Muscle of back (tissue), 13 donors: Measurements from ENCODE around the gene GPAT2. TPM values are rescaled to one million over a fixed set of nuclear protein-coding genes. Genes with fewer than 3 reads are reported as not detected.
"Not testable (repeated sequence)": the region's sequence is repeated elsewhere in the genome, so short reads cannot be mapped to it uniquely, and the experiment has no call there.

Experiments used
- DNase-seq, 3 donors: peaks; one replicate each; pipeline versions ENCODE4 v3.0.0 to v3.0.0-alpha.2; 2013
- long read RNA-seq, 9 donors: transcript quantifications; one replicate each; lab custom pipeline, GENCODE V29; 2026
- polyA plus RNA-seq, 10 donors: library from polyadenylated mRNA; unstranded; fragments of 120-200 nt; gene quantifications; one replicate each; pipeline ENCODE4 v1.2.1, GENCODE V29; 2013; ENCODE audit not compliant: insufficient read length in 10 of 10

Gene GPAT2, protein sequence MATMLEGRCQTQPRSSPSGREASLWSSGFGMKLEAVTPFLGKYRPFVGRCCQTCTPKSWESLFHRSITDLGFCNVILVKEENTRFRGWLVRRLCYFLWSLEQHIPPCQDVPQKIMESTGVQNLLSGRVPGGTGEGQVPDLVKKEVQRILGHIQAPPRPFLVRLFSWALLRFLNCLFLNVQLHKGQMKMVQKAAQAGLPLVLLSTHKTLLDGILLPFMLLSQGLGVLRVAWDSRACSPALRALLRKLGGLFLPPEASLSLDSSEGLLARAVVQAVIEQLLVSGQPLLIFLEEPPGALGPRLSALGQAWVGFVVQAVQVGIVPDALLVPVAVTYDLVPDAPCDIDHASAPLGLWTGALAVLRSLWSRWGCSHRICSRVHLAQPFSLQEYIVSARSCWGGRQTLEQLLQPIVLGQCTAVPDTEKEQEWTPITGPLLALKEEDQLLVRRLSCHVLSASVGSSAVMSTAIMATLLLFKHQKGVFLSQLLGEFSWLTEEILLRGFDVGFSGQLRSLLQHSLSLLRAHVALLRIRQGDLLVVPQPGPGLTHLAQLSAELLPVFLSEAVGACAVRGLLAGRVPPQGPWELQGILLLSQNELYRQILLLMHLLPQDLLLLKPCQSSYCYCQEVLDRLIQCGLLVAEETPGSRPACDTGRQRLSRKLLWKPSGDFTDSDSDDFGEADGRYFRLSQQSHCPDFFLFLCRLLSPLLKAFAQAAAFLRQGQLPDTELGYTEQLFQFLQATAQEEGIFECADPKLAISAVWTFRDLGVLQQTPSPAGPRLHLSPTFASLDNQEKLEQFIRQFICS
- polyA plus RNA-seq, result 1 to 10 TPM; 2.2 to 9.0 (median 5.2) TPM
- long read RNA-seq, donor 1, result 0 reads
- long read RNA-seq, donor 2, result 0 reads
- long read RNA-seq, donor 3, result 0 reads
- long read RNA-seq, donor 4, result 0 reads
- long read RNA-seq, donor 5, result 0 reads
- long read RNA-seq, donor 6, result 0 reads
- long read RNA-seq, donor 7, result 0 reads
- long read RNA-seq, donor 8, result 0 reads
- long read RNA-seq, donor 9, result 0 reads

DNA sequence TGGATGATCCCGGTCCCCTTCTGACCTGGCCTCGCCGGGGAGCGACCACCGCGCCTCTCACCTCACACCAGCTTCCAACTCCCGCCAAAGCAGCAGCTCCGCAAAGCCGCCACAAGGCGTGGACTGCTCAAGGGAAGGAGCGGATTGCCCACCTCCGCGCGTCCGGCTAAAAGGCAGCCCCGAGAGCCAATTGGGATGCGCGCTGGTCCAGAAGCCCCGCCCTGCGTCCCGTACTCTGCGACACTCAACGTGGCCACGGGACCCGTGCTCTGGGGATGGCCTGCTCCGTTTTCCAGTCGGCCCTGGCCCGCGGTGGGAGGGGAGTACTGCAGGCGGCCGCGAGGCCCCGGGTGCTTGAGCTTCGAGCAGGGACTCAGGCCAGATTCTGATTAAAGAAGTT lies at the start of gene GPAT2:
TSS of gene GPAT2 (minus strand) at position 125 of the 400 bp plus-strand sequence. CDS start 2,557 bp downstream, outside the sequence.
- not testable (repeated sequence) for DNase-seq

DNA sequence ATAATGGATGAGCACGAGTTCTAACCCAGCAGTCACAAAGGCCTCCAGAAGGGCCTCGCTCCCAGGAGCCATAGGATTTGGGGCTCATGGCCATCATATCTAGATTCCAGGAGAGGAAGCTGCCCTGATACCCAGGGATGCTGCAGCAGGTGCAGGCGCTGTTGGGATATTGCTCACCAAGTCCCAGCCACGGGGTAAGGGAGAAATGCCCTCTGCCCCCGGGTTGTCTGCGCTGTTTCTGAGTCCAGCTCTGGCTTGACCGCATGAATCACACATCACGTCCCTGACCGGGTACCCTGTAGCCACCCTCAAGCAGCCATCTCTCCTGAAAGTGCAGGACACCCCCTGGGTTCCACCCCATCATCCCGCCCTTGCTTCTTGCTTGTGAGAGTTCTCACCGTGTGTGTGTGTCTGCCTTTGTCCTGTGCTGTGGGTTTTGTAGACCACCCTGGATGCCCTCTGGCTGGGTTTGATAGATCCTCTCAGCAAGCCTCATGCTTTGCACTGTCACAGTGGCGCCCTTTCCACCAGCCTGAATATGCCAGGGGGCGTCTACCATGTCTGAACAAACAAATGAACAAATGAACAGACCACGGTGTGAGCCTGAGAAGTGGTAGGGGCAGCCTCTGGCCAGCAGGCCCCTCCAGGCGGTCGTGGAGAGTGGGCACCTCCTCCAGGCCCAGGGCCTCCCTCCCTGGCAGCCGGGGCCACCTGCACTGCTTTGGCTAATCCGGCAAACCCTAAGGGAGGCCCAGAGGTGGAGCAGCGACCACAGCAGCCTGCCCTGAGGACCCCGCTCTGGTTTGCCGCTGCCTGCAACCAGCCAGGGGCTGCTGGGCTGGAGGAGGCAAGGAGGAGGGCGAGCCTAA lies 49.5 kb upstream of the GPAT2 start:
- DNase-seq, result no peak

DNA sequence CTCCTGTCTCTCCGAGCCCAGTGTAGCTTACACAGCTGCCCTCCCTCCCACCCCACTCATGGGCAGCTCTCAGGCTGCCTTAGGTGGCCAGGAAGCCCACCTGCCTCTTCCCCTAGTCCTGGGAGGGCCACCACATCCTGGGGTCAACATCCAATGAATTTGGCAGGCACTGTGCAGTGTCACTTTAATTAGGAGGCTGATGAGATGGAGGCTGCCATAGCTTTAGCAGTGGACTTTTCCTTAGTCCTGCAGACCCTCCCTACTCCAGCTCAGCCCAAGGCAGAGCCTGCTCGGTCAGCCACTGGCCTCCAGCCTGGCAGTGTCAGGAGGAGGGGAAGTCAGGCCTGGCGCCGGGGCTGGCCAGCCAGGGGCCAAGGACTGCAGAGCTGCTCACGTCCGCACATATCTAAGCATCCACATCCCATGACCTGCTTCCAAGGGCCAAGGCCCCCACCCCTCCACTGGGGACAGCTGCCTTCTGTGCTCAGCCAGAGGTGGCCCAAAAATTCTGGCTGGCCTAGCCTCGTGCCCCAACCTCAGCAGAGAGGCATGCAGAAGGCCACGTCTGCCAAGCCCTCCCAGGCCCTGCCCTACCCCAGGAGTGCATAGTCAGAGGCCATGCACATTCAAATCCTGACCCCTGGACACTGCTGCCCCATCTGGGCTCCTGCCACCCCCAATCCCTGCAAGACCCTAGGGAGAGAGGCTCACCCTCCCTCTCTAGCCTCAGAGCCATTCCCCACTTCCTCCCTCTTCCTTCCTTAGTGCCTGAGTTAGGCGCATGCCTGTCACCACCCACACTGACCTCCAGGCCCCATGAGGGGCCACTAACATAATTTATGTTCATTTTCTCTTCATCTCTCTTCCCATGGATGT lies 48.6 kb upstream of the GPAT2 start:
- DNase-seq, result peak in 1 of 3 donors; percentile 50

DNA sequence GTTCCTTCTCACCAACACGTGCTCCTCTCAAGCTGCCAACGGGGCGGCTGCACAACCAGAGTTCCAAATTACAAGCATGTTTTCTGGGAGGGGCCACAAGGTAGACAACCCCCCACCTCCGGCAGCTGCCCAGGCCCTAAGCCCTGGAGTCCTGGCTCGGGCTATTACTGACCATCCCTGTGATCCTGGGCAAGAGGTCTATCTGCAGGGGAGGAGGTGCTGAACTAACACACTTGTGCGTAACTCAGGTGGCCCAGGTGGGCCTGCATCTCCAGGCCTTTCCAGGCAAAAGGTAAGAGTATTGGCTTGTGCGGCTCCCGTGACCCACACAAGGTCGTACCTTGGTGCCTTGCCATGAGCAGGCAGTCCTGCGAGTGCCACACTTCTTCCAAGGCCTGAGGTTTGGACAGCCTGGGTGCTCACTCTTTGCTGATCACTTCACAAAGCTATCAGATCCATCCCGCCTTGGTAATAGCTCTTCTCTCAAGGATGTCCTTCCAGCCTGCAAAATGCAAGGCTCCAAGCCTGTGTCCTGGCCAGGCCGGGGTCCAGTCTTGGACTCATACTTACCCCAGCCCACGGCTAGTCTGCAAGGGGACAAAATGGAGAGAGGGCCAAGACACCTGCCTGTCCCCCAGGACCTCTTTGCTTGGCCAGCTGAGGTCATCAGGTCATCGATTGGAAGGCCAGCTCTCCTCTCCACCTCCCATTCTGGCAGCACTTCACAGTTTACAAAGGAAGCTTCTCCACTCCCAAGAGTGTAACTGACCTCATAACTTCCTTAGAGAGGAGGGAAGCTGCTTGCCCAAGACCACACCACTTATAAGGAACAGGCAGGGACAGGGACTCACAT lies 47.7 kb upstream of the GPAT2 start:
- no peak for DNase-seq

DNA sequence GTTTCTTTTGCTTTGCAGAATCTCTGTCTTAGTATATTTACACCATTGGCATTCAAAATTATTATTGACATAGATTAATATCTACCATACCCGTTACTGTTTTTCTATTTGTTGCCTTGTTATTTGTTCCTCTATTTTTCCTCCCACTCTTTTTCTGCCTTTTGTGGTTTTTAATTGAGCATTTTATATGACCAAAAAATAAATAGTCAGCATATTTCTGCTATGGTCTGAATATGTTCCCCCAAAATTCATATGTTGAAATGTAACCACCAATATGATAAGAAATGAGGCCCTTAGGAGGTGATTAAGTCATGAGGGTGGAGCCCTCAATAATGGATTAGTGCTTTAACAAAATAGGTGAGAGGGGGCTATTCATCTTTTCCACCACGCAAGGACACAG lies 46.3 kb upstream of the GPAT2 start:
- no peak for DNase-seq

DNA sequence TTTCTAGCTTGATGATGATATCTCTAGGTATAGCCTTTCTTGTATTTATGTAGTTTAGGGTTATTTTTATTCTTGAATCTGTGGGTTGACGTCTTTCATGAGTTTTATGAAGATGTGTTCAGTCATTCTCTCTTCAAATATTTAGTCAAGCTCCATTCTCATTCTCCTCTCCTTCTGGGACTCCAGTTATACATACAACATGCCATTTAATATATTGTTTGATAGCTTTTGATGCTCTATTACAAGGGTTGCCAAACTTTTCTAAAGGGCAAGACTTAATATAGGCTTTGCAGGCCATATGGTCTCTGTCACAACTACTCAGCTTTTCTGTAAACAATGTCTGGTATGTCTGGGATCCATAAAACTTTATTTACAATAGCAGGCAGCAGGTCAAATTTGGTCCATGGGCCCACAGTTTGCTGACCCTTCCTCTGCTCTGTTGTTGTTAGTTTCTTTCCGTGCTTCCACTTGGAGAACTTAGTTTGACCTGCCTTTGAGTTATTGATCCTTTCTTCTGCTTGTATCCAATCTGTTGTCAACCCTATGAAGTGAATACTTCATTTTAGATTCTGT lies 40.6 kb upstream of the GPAT2 start:
- DNase-seq, result no peak

DNA sequence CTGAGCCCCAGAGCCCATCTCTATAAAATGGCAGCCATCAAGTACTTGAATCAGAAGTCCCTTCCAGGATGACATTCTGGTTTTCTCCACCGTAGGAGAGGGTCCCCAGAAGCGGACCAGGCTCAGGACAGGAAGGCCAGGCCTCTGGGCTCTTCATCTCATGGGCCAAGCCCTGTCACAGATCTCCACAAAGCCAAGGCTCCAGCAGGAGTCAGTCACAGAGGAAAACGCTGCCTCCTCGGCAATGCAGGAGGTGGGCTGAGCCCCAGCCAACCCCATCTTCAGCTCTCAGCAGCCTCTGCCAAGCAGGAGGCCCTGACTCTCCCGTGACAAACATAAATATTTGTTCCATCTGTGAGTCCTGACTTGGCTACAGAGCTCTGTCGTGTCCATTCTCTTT lies 39.4 kb upstream of the GPAT2 start:
- no peak for DNase-seq

DNA sequence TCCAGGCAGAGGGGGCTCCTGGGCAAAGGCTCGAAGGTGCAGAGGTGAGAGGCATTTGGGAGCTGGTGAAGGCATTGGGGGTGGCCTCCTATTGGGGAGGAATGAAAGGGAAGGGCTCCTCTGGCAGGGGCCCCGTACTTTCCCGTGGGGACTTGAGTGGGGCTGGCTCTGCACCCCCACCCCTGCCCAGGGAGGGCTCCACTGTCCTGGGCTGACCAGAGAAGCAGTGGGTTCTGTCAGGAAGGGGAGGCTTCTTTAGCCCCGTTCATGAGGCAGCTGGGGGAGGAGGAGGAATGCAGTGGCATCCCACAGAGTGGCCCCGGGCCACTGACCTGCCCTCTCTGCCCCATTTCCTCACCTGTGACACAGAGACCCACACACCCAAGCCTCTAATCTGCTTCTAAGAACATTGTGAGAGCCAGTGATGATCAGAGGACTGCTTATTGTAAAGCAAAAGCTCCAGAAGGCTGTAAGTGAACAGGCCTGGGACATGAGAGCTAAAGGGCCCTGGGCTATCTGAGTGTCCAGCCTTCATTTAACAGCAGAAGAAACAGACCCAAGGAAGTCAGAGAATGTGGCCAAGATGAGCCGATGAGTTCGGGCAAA lies 38.6 kb upstream of the GPAT2 start:
- no peak for DNase-seq

DNA sequence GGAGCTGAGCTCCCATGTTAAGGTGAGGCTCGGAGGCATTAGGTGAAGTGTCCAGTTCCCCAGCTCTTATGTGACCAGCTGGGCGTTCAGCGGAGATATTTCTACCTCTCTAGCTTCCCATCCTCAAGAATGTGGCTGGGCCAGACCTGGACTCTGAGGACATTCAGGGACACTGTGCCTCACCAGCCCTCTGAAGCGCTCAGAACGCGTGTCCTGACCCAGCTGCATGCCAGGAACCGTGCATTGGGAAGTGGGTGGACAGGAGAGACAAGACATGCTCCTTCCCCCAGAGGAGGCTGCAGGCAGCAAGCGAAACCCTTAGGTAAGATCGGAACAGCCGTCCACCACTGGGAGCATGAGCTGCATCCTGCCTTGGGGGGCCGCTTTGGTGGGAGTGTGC lies 38.0 kb upstream of the GPAT2 start:
- DNase-seq, result no peak

DNA sequence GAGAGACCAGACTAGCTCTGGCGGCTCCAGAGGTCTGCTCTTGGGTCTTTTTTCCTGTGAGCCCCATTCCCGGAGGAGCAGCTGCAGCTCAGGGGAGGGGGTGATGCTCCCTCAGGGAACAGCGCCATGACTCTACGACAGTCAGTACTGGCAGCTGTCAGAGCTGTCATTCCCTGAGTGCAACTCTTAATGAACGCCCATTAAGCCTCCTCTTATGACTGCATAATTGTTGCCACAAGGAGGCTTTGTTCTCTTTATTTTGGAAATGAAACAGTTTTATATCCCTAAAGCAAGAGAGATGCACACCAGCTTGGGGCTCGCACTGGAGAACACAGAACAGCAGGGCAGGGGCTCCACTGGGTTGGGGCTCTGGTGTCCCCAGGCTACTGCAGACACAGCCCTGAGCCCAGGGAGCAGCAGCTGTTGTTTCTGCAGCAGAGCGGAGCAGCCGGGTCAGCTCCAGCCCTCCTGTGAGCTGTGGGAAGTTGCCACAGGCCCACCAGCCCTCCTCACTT lies 37.3 kb upstream of the GPAT2 start:
- not testable (repeated sequence) for DNase-seq

DNA sequence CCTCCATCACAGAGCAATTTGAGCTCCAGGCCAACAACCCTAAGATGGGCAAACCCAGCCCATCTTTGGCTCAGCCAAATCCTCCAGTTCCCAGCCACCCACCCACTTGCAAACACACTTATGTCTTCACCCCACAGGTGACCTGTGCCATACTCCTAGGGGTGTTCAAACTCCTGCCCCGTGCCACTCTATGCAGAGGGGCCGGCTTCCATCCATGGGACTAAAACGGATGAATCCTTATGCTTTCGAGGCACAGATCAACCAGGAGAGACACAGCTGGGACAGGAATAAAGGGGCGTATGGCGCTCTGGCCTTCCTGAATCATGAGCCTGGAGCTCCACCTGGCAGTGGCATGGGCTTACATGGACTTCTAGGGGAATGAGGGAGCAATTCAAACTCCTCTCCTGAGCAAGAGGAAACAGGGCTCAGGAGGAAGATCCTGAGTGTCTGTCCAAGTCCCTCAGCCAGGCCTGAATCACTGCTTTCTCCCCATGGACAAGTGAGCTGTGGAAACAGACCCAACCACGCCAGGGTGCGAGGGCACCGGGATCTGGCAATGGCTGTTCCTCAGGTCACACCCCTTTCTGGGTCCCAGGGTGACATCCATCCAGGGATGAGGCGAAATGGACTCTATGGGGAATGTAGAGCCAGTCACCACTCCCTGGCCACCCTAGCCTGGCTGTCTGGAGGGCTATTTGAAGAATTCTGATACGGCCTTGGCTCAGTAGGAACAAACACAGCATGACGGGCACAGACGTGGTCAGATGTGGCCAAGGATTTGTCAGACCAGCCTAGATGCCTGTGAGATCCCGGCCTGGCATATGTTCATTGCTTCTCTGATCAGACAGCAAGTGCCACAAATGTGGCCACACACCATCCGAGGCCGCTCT lies 36.6 kb upstream of the GPAT2 start:
- not testable (repeated sequence) for DNase-seq

DNA sequence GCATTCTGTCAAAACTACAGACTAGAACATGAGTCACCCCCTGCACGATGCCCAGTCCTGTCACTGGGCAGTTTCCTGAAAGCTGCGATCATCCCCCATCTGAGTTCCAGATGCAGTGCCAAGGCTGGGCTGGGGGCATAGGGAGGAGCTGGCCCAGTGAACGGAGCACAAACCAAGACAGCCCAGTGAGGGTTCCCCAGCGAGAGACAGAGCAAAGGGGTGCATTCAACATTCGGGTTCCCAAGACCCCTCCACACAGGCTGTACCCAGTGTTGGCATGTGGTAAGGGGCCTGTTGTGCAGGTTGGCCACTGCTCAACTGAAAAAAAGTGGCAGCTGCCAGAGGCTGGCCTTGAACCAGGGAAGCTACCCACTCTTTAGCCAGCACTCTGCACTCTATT lies 35.6 kb upstream of the GPAT2 start:
- DNase-seq, result not testable (repeated sequence)

DNA sequence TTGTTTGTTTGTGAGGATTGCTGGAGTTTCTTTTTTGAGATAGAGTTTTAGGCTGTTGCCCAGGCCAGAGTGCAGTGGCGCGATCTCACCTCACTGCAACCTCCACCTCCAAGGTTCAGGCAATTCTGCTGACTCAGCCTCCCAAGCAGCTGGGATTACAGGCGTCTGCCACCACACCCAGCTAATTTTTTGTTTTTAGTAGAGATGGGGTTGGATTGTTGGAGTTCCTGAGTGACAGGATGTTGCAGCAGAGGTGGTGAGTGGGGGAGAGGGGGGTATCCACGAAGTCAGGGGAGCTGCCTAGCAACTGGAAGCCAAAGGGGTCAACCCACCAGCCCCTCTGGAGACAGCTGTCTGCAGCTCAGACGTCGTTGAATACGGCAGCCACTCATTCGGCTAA lies 35.2 kb upstream of the GPAT2 start:
- DNase-seq, result not testable (repeated sequence)

DNA sequence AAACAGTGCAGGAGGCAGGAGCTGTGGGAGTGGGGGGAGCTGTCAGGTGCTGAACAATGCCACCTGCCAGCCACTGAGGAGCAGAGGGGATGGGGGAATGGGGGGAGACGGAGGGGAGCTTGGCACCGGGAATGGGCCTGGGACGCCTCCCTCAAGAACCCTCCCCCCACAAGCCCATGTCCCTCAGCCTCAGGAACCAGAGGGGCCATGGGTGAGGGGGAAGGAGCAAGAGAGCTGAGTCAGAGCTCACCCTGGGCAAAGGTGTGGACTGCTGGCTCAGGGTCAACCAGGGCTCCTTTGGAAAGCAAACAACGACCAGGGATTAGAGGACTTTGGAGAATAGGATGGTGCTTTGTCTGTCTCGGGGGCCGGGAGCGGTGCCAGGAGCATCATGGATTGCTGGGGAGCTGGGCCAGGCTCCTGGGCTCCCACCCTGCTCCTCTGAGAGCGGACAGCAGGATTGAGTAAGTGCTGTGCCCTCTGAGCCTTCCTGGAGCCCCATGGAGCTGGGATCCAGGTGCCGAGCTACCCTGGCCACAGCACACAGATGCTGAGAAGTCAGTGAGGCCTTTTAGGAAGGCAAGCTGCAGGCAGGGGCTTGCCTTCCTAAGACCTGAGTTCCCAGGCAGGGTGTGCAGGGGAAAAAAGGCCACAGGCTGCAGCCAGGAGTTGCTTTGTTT lies 33.3 kb upstream of the GPAT2 start:
- DNase-seq, result not testable (repeated sequence)

DNA sequence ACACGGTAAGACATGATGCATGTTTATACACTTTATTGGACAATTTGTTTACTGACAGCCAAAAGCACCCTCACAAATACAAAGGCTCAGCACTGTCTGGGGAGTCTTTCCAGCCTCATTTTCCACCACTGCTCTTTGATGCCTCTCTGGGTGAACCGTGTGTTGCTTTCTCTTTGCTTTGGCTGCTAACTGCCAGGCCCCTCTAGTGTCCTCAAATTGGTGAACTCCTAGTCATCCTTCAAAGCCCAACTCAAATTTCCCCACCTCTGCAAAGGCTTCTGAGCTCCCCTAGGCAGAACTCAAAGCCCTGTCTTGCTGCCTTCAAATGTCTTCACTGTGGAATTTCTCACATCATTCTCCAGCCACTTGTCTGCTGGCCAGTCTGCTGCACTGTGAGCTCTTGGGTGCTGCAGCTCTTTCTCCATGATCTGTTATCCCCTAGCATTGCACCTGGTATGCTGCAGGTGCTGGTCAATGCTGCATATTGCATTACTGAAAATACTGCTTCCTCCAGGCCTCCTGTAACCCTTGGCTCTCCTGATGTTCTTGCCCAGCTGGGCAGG lies 32.5 kb upstream of the GPAT2 start:
- DNase-seq, result not testable (repeated sequence)

DNA sequence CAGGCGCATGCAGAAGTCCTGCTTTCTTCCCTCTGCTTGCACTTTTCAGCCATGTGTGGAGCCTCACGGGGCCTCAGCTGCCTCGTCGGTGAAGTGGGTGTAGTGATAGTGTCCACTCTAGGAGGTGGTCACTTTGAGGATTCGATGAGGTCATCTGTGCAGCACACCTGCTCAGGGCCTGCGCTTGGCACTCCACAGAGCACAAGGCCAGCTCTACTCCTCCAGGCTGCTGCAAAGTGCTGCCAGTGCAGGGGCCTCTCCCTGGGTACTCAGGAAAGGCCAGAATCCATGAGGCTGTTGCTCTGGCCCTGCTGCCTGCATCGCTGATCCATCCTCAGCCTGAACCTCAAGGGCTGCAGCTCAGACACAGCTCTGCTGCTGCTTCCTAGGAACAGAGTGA lies 31.8 kb upstream of the GPAT2 start:
- DNase-seq, result not testable (repeated sequence)
